HepG2 (cell line): ENCODE results near the gene BPGM. TPM values are rescaled to one million over a fixed set of nuclear protein-coding genes. Genes with fewer than 3 reads are reported as not detected.

Experiments used
- HMGA1 ChIP-seq: sonication (generic); formaldehyde crosslinking; conservative IDR thresholded peaks from 2 replicates; pipeline ENCODE4 v1.4.0; 2020; ENCODE audit warnings: missing genetic modification reagents
- POGZ ChIP-seq: sonication (generic); formaldehyde crosslinking; IDR thresholded peaks from 2 replicates; pipeline ENCODE4 v1.4.0; 2020; ENCODE audit warnings: mild to moderate bottlenecking, missing genetic modification reagents
- PRPF4 ChIP-seq: fragments of 200-400 bp; formaldehyde crosslinking; IDR thresholded peaks from 2 replicates; pipeline ENCODE4 v1.6.1; 2016; ENCODE audit warnings: low read length, low read depth; ENCODE audit not compliant: poor library complexity, severe bottlenecking
- THYN1 ChIP-seq: sonication (generic); formaldehyde crosslinking; IDR thresholded peaks from 2 replicates; pipeline ENCODE4 v1.8.1; 2023; ENCODE audit warnings: low read depth, mild to moderate bottlenecking, moderate library complexity, missing genetic modification reagents, borderline replicate concordance
- ZNF558 ChIP-seq: sonication (generic); formaldehyde crosslinking; IDR thresholded peaks from 2 replicates; pipeline ENCODE4 v1.9.0; 2022; ENCODE audit warnings: mild to moderate bottlenecking, missing genetic modification reagents, borderline replicate concordance
- ZNF567 ChIP-seq: sonication (generic); formaldehyde crosslinking; IDR thresholded peaks from 2 replicates; pipeline ENCODE4 v1.8.1; 2023; ENCODE audit warnings: mild to moderate bottlenecking, missing genetic modification reagents, borderline replicate concordance
- polyA plus RNA-seq, 8 experiments: library from polyadenylated mRNA; depleted of rRNA in 3 of 8; stranded (reverse) in 7 of 8; unstranded in 1 of 8; fragments of >200 nt; fragmentation: Illumina TruSeq in 4 of 8; extraction: Trizol in 4 of 8; gene quantifications; 2 replicates each; pipeline versions ENCODE4 v1.2.1 to v1.2.3, GENCODE V29; 2011 to 2016; ENCODE audit warnings: low read depth in 4 of 8, missing spikeins in 1 of 8, mixed read lengths in 1 of 8; ENCODE audit not compliant: insufficient read depth in 1 of 8
- total RNA-seq, 5 experiments: library from RNA; depleted of rRNA; stranded (reverse); fragments of >200 nt; fragmentation: Illumina TruSeq; extraction: Trizol; gene quantifications; 2 replicates each; pipeline ENCODE4 v1.2.3, GENCODE V29; 2016; ENCODE audit warnings: low read depth in 1 of 5
- TF ChIP-seq, protein P1 (sequence below): IDR thresholded peaks from 2 replicates; pipeline ENCODE4 v1.4.0; 2020; ENCODE audit warnings: mild to moderate bottlenecking, missing genetic modification reagents
- TF ChIP-seq, protein P2 (sequence below), 2 experiments: fragments of 450-650 bp in 1 of 2; sonication (generic) in 1 of 2; formaldehyde crosslinking in 1 of 2; IDR thresholded peaks; 2 replicates each; pipeline versions ENCODE4 v1.6.1 to v1.8.0; 2016 to 2022; ENCODE audit warnings: antibody characterized with exemption in 1 of 2, mild to moderate bottlenecking in 1 of 2, missing genetic modification reagents in 1 of 2
- TF ChIP-seq, protein P3 (sequence below): sonication (generic); formaldehyde crosslinking; IDR thresholded peaks from 2 replicates; pipeline ENCODE4 v1.4.0; 2020; ENCODE audit warnings: missing genetic modification reagents

The BPGM gene
- total and polyA plus RNA-seq, 2 of the 13 experiments (the other 11 are each of a cell fraction or from before 2014, with no cell fraction given): 4.0 to 7.5 TPM

DNA sequence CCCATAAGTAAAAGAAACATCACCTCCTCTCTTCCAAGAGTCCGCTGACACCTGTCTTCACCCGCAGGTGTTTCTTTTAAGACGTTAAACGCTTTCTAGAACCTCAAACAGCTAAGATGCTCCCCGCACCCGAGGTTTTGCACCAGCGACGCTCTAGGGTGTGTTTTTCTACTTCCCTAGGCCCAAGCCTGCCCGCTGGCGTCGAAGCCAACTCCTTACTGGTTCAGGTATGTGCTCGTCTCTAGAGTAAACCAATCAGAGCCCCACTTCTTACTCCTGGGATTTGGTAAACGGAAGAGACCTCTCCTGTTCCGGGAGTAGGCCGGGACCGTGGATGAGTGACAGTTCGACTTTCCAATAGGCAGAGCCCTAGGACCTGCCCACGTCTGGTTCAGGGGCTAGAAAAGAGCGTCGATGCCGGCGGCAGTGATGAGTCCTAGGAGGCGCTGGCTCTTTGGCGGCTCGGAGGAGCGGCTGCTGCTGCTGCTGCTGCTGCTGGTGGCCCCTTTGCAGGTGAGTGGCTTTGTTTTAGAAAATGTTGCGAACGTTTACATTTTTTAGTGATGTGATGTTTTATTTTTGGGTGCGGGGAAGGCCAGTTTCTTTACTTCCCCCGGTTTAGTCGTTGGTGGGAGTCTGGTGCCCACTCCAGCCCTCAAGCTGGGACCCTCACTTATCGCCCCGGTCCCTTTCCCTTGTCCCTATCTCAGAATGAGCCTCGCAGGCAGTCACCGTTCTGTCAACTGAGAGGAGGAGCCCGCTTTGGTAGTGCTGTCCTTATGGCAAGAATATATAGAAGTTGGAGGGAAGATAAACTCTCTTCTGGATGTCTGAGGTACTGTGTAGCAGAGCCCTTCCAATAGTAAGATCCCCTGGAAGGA is at the start of gene BPGM (continued):
- TF ChIP-seq, protein P1, sequence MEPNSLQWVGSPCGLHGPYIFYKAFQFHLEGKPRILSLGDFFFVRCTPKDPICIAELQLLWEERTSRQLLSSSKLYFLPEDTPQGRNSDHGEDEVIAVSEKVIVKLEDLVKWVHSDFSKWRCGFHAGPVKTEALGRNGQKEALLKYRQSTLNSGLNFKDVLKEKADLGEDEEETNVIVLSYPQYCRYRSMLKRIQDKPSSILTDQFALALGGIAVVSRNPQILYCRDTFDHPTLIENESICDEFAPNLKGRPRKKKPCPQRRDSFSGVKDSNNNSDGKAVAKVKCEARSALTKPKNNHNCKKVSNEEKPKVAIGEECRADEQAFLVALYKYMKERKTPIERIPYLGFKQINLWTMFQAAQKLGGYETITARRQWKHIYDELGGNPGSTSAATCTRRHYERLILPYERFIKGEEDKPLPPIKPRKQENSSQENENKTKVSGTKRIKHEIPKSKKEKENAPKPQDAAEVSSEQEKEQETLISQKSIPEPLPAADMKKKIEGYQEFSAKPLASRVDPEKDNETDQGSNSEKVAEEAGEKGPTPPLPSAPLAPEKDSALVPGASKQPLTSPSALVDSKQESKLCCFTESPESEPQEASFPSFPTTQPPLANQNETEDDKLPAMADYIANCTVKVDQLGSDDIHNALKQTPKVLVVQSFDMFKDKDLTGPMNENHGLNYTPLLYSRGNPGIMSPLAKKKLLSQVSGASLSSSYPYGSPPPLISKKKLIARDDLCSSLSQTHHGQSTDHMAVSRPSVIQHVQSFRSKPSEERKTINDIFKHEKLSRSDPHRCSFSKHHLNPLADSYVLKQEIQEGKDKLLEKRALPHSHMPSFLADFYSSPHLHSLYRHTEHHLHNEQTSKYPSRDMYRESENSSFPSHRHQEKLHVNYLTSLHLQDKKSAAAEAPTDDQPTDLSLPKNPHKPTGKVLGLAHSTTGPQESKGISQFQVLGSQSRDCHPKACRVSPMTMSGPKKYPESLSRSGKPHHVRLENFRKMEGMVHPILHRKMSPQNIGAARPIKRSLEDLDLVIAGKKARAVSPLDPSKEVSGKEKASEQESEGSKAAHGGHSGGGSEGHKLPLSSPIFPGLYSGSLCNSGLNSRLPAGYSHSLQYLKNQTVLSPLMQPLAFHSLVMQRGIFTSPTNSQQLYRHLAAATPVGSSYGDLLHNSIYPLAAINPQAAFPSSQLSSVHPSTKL: 0 out of 2 replicates have a peak, but pooled peaks have one; percentile 22
- peak; percentile 79; the same call in 1 of the 2 replicates for TF ChIP-seq POGZ (CRISPR knock-in tag)
- TF ChIP-seq, protein P2, sequence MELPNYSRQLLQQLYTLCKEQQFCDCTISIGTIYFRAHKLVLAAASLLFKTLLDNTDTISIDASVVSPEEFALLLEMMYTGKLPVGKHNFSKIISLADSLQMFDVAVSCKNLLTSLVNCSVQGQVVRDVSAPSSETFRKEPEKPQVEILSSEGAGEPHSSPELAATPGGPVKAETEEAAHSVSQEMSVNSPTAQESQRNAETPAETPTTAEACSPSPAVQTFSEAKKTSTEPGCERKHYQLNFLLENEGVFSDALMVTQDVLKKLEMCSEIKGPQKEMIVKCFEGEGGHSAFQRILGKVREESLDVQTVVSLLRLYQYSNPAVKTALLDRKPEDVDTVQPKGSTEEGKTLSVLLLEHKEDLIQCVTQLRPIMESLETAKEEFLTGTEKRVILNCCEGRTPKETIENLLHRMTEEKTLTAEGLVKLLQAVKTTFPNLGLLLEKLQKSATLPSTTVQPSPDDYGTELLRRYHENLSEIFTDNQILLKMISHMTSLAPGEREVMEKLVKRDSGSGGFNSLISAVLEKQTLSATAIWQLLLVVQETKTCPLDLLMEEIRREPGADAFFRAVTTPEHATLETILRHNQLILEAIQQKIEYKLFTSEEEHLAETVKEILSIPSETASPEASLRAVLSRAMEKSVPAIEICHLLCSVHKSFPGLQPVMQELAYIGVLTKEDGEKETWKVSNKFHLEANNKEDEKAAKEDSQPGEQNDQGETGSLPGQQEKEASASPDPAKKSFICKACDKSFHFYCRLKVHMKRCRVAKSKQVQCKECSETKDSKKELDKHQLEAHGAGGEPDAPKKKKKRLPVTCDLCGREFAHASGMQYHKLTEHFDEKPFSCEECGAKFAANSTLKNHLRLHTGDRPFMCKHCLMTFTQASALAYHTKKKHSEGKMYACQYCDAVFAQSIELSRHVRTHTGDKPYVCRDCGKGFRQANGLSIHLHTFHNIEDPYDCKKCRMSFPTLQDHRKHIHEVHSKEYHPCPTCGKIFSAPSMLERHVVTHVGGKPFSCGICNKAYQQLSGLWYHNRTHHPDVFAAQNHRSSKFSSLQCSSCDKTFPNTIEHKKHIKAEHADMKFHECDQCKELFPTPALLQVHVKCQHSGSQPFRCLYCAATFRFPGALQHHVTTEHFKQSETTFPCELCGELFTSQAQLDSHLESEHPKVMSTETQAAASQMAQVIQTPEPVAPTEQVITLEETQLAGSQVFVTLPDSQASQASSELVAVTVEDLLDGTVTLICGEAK (IDR thresholded peaks at IDR 0.05): peak; percentile 71
- TF ChIP-seq, protein P2 (CRISPR knock-in tag; IDR thresholded peaks at IDR 0.05): no peak
- TF ChIP-seq PRPF4: no peak
- TF ChIP-seq ZNF558 (CRISPR knock-in tag): no peak
- TF ChIP-seq HMGA1: no peak
- no peak for TF ChIP-seq THYN1 (CRISPR knock-in tag)
- no peak for TF ChIP-seq ZNF567
- TF ChIP-seq, protein P3, sequence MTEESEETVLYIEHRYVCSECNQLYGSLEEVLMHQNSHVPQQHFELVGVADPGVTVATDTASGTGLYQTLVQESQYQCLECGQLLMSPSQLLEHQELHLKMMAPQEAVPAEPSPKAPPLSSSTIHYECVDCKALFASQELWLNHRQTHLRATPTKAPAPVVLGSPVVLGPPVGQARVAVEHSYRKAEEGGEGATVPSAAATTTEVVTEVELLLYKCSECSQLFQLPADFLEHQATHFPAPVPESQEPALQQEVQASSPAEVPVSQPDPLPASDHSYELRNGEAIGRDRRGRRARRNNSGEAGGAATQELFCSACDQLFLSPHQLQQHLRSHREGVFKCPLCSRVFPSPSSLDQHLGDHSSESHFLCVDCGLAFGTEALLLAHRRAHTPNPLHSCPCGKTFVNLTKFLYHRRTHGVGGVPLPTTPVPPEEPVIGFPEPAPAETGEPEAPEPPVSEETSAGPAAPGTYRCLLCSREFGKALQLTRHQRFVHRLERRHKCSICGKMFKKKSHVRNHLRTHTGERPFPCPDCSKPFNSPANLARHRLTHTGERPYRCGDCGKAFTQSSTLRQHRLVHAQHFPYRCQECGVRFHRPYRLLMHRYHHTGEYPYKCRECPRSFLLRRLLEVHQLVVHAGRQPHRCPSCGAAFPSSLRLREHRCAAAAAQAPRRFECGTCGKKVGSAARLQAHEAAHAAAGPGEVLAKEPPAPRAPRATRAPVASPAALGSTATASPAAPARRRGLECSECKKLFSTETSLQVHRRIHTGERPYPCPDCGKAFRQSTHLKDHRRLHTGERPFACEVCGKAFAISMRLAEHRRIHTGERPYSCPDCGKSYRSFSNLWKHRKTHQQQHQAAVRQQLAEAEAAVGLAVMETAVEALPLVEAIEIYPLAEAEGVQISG: peak; percentile 99
